Measurements from ENCODE around the gene TMED8. TPM values are rescaled to one million over a fixed set of nuclear protein-coding genes. Genes with fewer than 3 reads are reported as not detected.
A peak's percentile ranks its signal among the peaks of the same experiment; 100 is the strongest.

The TMED8 gene
- total RNA-seq, 1 experiment from 2014 or later: 21.0 TPM

- CTCF ChIA-PET: no interaction called here
- no peak for DNase-seq (ENCODE audit: low spot score)
- TF ChIP-seq CTCF (conservative IDR thresholded peaks at IDR 0.05; ENCODE audit: low read depth, low read length): no peak
- TF ChIP-seq EZH2 (IDR thresholded peaks at IDR 0.05; ENCODE audit: borderline replicate concordance, low read depth, low read length, poor library complexity, severe bottlenecking): no peak
- H3K27ac ChIP-seq (ENCODE audit: low read depth, low read length, poor library complexity, severe bottlenecking): no peak overlapping the region
- intact Hi-C loops (cut with micrococcal nuclease; ENCODE audit: unreplicated experiment): loop anchor here (10.0 kb wide), 1 partner anchor 222 kb away; no protein-coding TSS in a partner anchor
- POLR2A ChIA-PET (ENCODE audit: low non-redundant PET): no interaction called here
- peaks cover 17% of the 10 kb centered on the region for H3K4me1 ChIP-seq (ENCODE audit: insufficient read depth, low read length, poor library complexity, severe bottlenecking)
- H3K36me3 ChIP-seq (ENCODE audit: insufficient read depth, low read length, poor library complexity, severe bottlenecking): no peaks in the 10 kb centered on the region
- H3K27me3 ChIP-seq (replicated peaks; ENCODE audit: insufficient read depth, low read depth, low read length, poor library complexity): no peaks in the 10 kb centered on the region
- H3K4me3 ChIP-seq (ENCODE audit: low read depth, low read length, poor library complexity, severe bottlenecking): no peak overlapping the region
- H3K9me3 ChIP-seq (ENCODE audit: low read depth, low read length, poor library complexity, severe bottlenecking): no peaks in the 10 kb centered on the region
- BruUV-seq (replicated peaks): no TSS peak
These were observed 53.9 kb downstream of the TMED8 start for GRCh38 chr14:77322951-77323350.

- DNase-seq (ENCODE audit: low spot score): no peak
- TF ChIP-seq CTCF (conservative IDR thresholded peaks at IDR 0.05; ENCODE audit: low read depth, low read length) (no peak), EZH2 (IDR thresholded peaks at IDR 0.05; ENCODE audit: borderline replicate concordance, low read depth, low read length, poor library complexity, severe bottlenecking) (no peak)
- H3K4me1 ChIP-seq (ENCODE audit: insufficient read depth, low read length, poor library complexity, severe bottlenecking): peaks cover 17% of the 10 kb centered on the region
- ChIA-PET CTCF (no interaction called here), POLR2A (ENCODE audit: low non-redundant PET) (no interaction called here)
- intact Hi-C loops (cut with micrococcal nuclease; ENCODE audit: unreplicated experiment): loop anchor here (10.0 kb wide), 1 partner anchor 222 kb away; no protein-coding TSS in a partner anchor
- no TSS peak for BruUV-seq (replicated peaks)
- H3K9me3 ChIP-seq (ENCODE audit: low read depth, low read length, poor library complexity, severe bottlenecking): no peaks in the 10 kb centered on the region
- H3K4me3 ChIP-seq (ENCODE audit: low read depth, low read length, poor library complexity, severe bottlenecking): peak overlapping the region; percentile 82
- H3K36me3 ChIP-seq (ENCODE audit: insufficient read depth, low read length, poor library complexity, severe bottlenecking): no peaks in the 10 kb centered on the region
- H3K27ac ChIP-seq (ENCODE audit: low read depth, low read length, poor library complexity, severe bottlenecking): peak overlapping the region; percentile 97
- H3K27me3 ChIP-seq (replicated peaks; ENCODE audit: insufficient read depth, low read depth, low read length, poor library complexity): no peaks in the 10 kb centered on the region
These were observed 54.5 kb downstream of the TMED8 start for GRCh38 chr14:77322250-77322902.

- BruUV-seq (replicated peaks): no TSS peak
- CTCF ChIA-PET: interaction anchor here (0.6 to 0.7 kb wide), 4 partner anchors 88 to 1273 kb away, joined by 3 to 6 read pairs (median 4); no protein-coding TSS in a partner anchor
- TF ChIP-seq CTCF (conservative IDR thresholded peaks at IDR 0.05; ENCODE audit: low read depth, low read length) (peak; percentile 36; the same call in 1 of the 2 replicates), EZH2 (IDR thresholded peaks at IDR 0.05; ENCODE audit: borderline replicate concordance, low read depth, low read length, poor library complexity, severe bottlenecking) (no peak)
- Histone ChIP-seq H3K36me3 (ENCODE audit: insufficient read depth, low read length, poor library complexity, severe bottlenecking) (no peaks in the 10 kb centered on the region), H3K4me1 (ENCODE audit: insufficient read depth, low read length, poor library complexity, severe bottlenecking) (peaks cover 21% of the 10 kb centered on the region), H3K27me3 (replicated peaks; ENCODE audit: insufficient read depth, low read depth, low read length, poor library complexity) (no peaks in the 10 kb centered on the region), H3K27ac (ENCODE audit: low read depth, low read length, poor library complexity, severe bottlenecking) (peak within 1 kb of the TSS; percentile 97), H3K9me3 (ENCODE audit: low read depth, low read length, poor library complexity, severe bottlenecking) (no peaks in the 10 kb centered on the region), H3K4me3 (ENCODE audit: low read depth, low read length, poor library complexity, severe bottlenecking) (peak within 1 kb of the TSS; percentile 82)
- DNase-seq (ENCODE audit: low spot score): peak; percentile 95
- POLR2A ChIA-PET (ENCODE audit: low non-redundant PET): interaction anchor here (0.7 to 0.8 kb wide), 2 partner anchors 80 to 168 kb away, joined by 3 to 17 read pairs; no protein-coding TSS in a partner anchor
- intact Hi-C loops (cut with micrococcal nuclease; ENCODE audit: unreplicated experiment): loop anchor here (2.0 to 10.0 kb wide), 3 partner anchors 56 to 224 kb away; partner anchors contain the start of genes SAMD15, TMED8 and VIPAS39
These were observed 56.5 kb downstream of the TMED8 start, which contains the start of gene POMT2 for GRCh38 chr14:77320238-77320935. TSS of gene POMT2 (minus strand) at chr14:77320883. CDS start at chr14:77320681, 202 bp downstream.
